B cell (primary cell): Measurements from ENCODE around the gene ANKRD65. TPM values are rescaled to one million over a fixed set of nuclear protein-coding genes. Genes with fewer than 3 reads are reported as not detected.

Experiments
- ATAC-seq: fragments of 200-7000 bp; cut with Tn5 transposase; one replicate; pipeline ENCODE4 v1.10.0; 2021; ENCODE audit warnings: low read depth, mild to moderate bottlenecking, moderate number of reproducible peaks, moderate library complexity
- CTCF ChIA-PET: fragments of 350-600 bp; sonication (Branson Sonifier 250); formaldehyde crosslinking; loops from one replicate; lab custom pipeline; 2021; ENCODE audit warnings: antibody characterized with exemption, inconsistent platforms; lab: Charles Lee
- POLR2A ChIA-PET: fragments of 350-600 bp; sonication (Branson Sonifier 250); formaldehyde crosslinking; loops from one replicate; lab custom pipeline; 2021; ENCODE audit warnings: antibody characterized with exemption; lab: Charles Lee
- DNase-seq: peaks from one replicate; pipeline ENCODE4 v3.0.0; 2013
- H2AFZ ChIP-seq: 2 replicates; pipeline ENCODE4 v1.6.1; 2012; ENCODE audit warnings: mild to moderate bottlenecking, low read depth, low read length; ENCODE audit not compliant: insufficient read depth, poor library complexity, severe bottlenecking
- H3K27ac ChIP-seq, 2 donors: 1 replicate in 1 of 2; 2 replicates in 1 of 2; pipeline ENCODE4 v1.5.1; 2012 to 2013; ENCODE audit warnings: low read length in 2 of 2, mild to moderate bottlenecking in 2 of 2, moderate library complexity in 1 of 2
- H3K27me3 ChIP-seq, 4 experiments: fragments of 200-600 bp in 1 of 4; sonication (generic) in 1 of 4; replicated peaks in 1 of 4; 1 replicate in 2 of 4; 2 replicates in 2 of 4; pipeline versions ENCODE4 v1.6.1 to v1.7.0; 2013 to 2016; ENCODE audit warnings: low read length in 3 of 4, mild to moderate bottlenecking in 2 of 4, mixed read lengths in 1 of 4, moderate library complexity in 1 of 4; ENCODE audit not compliant: insufficient read depth in 4 of 4, control insufficient read depth in 3 of 4; ENCODE audit errors: control extremely low read depth in 1 of 4
- H3K36me3 ChIP-seq, 2 experiments: replicated peaks in 1 of 2; 1 replicate in 1 of 2; 2 replicates in 1 of 2; pipeline versions ENCODE4 v1.6.1 to v1.7.1; 2013; ENCODE audit warnings: low read length in 1 of 2; ENCODE audit not compliant: insufficient read depth in 2 of 2, control insufficient read depth in 1 of 2; ENCODE audit errors: control extremely low read depth in 1 of 2, extremely low read depth in 1 of 2
- H3K4me1 ChIP-seq, 2 donors: fragments of 200-600 bp in 1 of 2; sonication (generic) in 1 of 2; 1 replicate in 1 of 2; 2 replicates in 1 of 2; pipeline versions ENCODE4 v1.5.1 to v1.6.1; 2013 to 2017; ENCODE audit warnings: low read length in 2 of 2; ENCODE audit not compliant: control insufficient read depth in 2 of 2, insufficient read depth in 2 of 2
- H3K4me2 ChIP-seq: replicated peaks from 2 replicates; pipeline ENCODE3; 2012; ENCODE audit warnings: mild to moderate bottlenecking, low read depth, low read length; ENCODE audit not compliant: poor library complexity, severe bottlenecking
- H3K4me3 ChIP-seq, 5 experiments: fragments of 200-600 bp in 1 of 5; sonication (generic) in 1 of 5; 1 replicate in 3 of 5; 2 replicates in 2 of 5; pipeline versions ENCODE4 v1.5.1 to v1.7.0; 2011 to 2016; ENCODE audit warnings: low read length in 4 of 5, mild to moderate bottlenecking in 4 of 5, low read depth in 2 of 5, control low read depth in 1 of 5, moderate library complexity in 1 of 5; ENCODE audit not compliant: insufficient read depth in 1 of 5; ENCODE audit errors: control extremely low read depth in 1 of 5, extremely low read depth in 1 of 5
- H3K79me2 ChIP-seq: fragments of 200-600 bp; sonication (generic); one replicate; pipeline ENCODE4 v1.6.0; 2016; ENCODE audit warnings: low read length; ENCODE audit not compliant: control insufficient read depth, insufficient read depth
- H3K9ac ChIP-seq: fragments of 200-600 bp; sonication (generic); 2 replicates; pipeline ENCODE4 v1.6.1; 2017; ENCODE audit warnings: mild to moderate bottlenecking, low read length, moderate library complexity
- H3K9me3 ChIP-seq, 3 donors: one replicate each; pipeline versions ENCODE4 v1.6.1 to v1.7.1; 2013; ENCODE audit warnings: low read length in 2 of 3; ENCODE audit not compliant: control insufficient read depth in 2 of 3, insufficient read depth in 1 of 3; ENCODE audit errors: control extremely low read depth in 1 of 3
- H4K20me1 ChIP-seq: 2 replicates; pipeline ENCODE4 v1.6.0; 2012; ENCODE audit warnings: mild to moderate bottlenecking, low read length; ENCODE audit not compliant: insufficient read depth, control insufficient read depth, poor library complexity, severe bottlenecking
- H3K27ac Mint-ChIP-seq: one replicate; pipeline ENCODE4 v1.8.0; 2021; ENCODE audit warnings: mixed read lengths
- H3K27me3 Mint-ChIP-seq: one replicate; pipeline ENCODE4 v1.8.0; 2021; ENCODE audit warnings: mixed read lengths
- H3K4me1 Mint-ChIP-seq: one replicate; pipeline ENCODE4 v1.8.0; 2021; ENCODE audit warnings: mixed read lengths
- H3K4me3 Mint-ChIP-seq: one replicate; pipeline ENCODE4 v1.8.0; 2021; ENCODE audit warnings: mixed read lengths
- H3K9me3 Mint-ChIP-seq: one replicate; pipeline ENCODE4 v1.8.0; 2022; ENCODE audit warnings: mixed read lengths; ENCODE audit not compliant: insufficient read depth
- EZH2 ChIP-seq: IDR thresholded peaks from 2 replicates; pipeline ENCODE4 v1.6.1; 2012; ENCODE audit warnings: borderline replicate concordance, low read depth, mild to moderate bottlenecking, moderate library complexity, low read length; ENCODE audit not compliant: insufficient read depth, poor library complexity, severe bottlenecking
- WGBS: methylation state at CpG from one replicate; pipeline ENCODE4 v1.1.5; 2013; ENCODE audit warnings: missing lambda C conversion rate; ENCODE audit not compliant: insufficient coverage; 5-methylcytosine and 5-hydroxymethylcytosine counted together
- intact Hi-C: fragments of 100-400 bp; cut with micrococcal nuclease; formaldehyde crosslinking; loops from one replicate; pipeline ENCODE4 v1.10.0; 2022
- polyA plus RNA-seq: library from polyadenylated mRNA; depleted of rRNA; stranded (reverse); fragments of >200 nt; gene quantifications from 2 replicates; pipeline ENCODE4 v1.2.3, GENCODE V29; 2012
- total RNA-seq, 2 donors: library from RNA; stranded (reverse); fragments of 120-200 nt in 1 of 2; gene quantifications; 1 replicate in 1 of 2; 2 replicates in 1 of 2; pipeline versions ENCODE4 v1.2.3 to v1.2.4, GENCODE V29; 2013 to 2022
- TF ChIP-seq, protein P1 (sequence below): fragments of 200-600 bp; IDR thresholded peaks from one replicate; pipeline ENCODE4 v1.8.0; 2022; ENCODE audit warnings: antibody characterized with exemption, mild to moderate bottlenecking

Gene ANKRD65
- total and polyA plus RNA-seq, 2 donors (not counting 1 experiment from before 2014, with no cell fraction given), result 0.12 TPM; not detected in 1

DNA sequence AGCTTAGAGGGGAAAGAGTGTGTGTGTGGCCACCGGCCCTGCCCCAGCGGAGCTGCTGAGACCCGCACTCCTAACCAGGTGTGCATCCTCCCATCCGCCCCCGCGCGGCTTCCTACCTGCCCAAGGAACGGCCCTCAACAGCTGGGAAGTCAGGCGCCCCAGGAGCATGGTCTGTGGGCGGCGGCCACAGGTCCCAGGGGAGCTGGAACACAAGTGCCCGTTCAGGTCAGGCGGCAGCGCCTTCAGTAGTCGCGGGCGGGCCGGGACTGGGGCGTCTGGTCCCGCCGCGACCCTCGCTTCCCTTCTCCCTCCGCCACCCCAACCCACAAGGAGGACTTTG is 46.5 kb downstream of the ANKRD65 start:
- H3K4me1 Mint-ChIP-seq, result peaks cover 11% of the 10 kb centered on the region

More for the DNA sequence above, 46.5 kb downstream of the ANKRD65 start:
- WGBS, result under 1% methylated on average over 24 of the region's 24 CpGs
- H4K20me1 ChIP-seq, result peaks cover 21% of the 10 kb centered on the region
- H3K4me1 ChIP-seq, result peaks cover 19 to 37% of the 10 kb centered on the region in 2 donors
- ChIA-PET POLR2A (interaction anchor here (0.6 to 1.9 kb wide), 7 partner anchors 25 to 343 kb away, joined by 3 to 23 read pairs (median 4); partner anchors contain the start of genes CCNL2 and MRPL20), CTCF (interaction anchor here (1.0 to 2.0 kb wide), 10 partner anchors 24 to 356 kb away, joined by 3 to 7 read pairs (median 3); partner anchors contain the start of genes CCNL2 and UBE2J2)
- peak overlapping the region; percentile 83 for H3K27ac Mint-ChIP-seq
- peak overlapping the region; percentile 2 to 93 (median 78) for H3K4me3 ChIP-seq
- DNase-seq (no peak), ATAC-seq (no peak)
- peak overlapping the region; percentile 75 to 95 for H3K27ac ChIP-seq
- peak overlapping the region; percentile 81 for H2AFZ ChIP-seq
- peaks cover 15% of the 10 kb centered on the region for H3K79me2 ChIP-seq
- intact Hi-C loops, result no loop called here
- no peaks in the 10 kb centered on the region for H3K9me3 Mint-ChIP-seq
- peak overlapping the region; percentile 84 for H3K4me2 ChIP-seq
- H3K27me3 ChIP-seq, result no peaks in the 10 kb centered on the region
- H3K27me3 Mint-ChIP-seq, result no peaks in the 10 kb centered on the region
- peaks cover 0 to 10% of the 10 kb centered on the region in 2 experiments for H3K36me3 ChIP-seq
- H3K4me3 Mint-ChIP-seq, result peak overlapping the region; percentile 84
- TF ChIP-seq EZH2, result no peak
- TF ChIP-seq, protein P1, sequence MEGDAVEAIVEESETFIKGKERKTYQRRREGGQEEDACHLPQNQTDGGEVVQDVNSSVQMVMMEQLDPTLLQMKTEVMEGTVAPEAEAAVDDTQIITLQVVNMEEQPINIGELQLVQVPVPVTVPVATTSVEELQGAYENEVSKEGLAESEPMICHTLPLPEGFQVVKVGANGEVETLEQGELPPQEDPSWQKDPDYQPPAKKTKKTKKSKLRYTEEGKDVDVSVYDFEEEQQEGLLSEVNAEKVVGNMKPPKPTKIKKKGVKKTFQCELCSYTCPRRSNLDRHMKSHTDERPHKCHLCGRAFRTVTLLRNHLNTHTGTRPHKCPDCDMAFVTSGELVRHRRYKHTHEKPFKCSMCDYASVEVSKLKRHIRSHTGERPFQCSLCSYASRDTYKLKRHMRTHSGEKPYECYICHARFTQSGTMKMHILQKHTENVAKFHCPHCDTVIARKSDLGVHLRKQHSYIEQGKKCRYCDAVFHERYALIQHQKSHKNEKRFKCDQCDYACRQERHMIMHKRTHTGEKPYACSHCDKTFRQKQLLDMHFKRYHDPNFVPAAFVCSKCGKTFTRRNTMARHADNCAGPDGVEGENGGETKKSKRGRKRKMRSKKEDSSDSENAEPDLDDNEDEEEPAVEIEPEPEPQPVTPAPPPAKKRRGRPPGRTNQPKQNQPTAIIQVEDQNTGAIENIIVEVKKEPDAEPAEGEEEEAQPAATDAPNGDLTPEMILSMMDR, result no peak
- H3K9ac ChIP-seq, result peak overlapping the region; percentile 81
- peaks cover 0 to 3% (median 0%) of the 10 kb centered on the region in 3 donors for H3K9me3 ChIP-seq
